Activated T-helper 17 cell treated with anti-CD3 and anti-CD28 coated beads, Interleukin-2, amount 50 U/mL, for 72 hours (primary cell): ENCODE measurements around the gene FGF12. TPM values are rescaled to one million over a fixed set of nuclear protein-coding genes. Genes with fewer than 3 reads are reported as not detected.

Experiments used
- ATAC-seq: fragments of 150-1000 bp; cut with Tn5 transposase; replicated peaks from 2 replicates; pipeline ENCODE4 v1.10.0; 2021; ENCODE audit warnings: mild to moderate bottlenecking, moderate library complexity
- H3K27ac Mint-ChIP-seq: one replicate; pipeline ENCODE4 v1.8.0; 2022; ENCODE audit warnings: mixed read lengths
- H3K27me3 Mint-ChIP-seq: one replicate; pipeline ENCODE4 v1.8.0; 2022; ENCODE audit warnings: mixed read lengths
- H3K36me3 Mint-ChIP-seq: one replicate; pipeline ENCODE4 v1.8.0; 2022; ENCODE audit warnings: low read depth, mild to moderate bottlenecking, mixed read lengths
- H3K4me1 Mint-ChIP-seq: one replicate; pipeline ENCODE4 v1.8.0; 2022; ENCODE audit warnings: mixed read lengths
- H3K4me3 Mint-ChIP-seq: one replicate; pipeline ENCODE4 v1.8.0; 2022; ENCODE audit warnings: mild to moderate bottlenecking, mixed read lengths
- H3K9me3 Mint-ChIP-seq: one replicate; pipeline ENCODE4 v1.8.0; 2022; ENCODE audit warnings: mixed read lengths
- total RNA-seq, 2 donors: library from RNA; stranded (reverse); gene quantifications; one replicate each; pipeline ENCODE4 v1.2.3, GENCODE V29; 2022

FGF12 gene
- total RNA-seq, 2 donors from 2014 or later: 0.37 TPM; not detected in 1

GRCh38 chr3:192259661-192260060 lies 467.7 kb downstream of the FGF12 start:
- Mint-ChIP-seq H3K36me3 (no peaks in the 10 kb centered on the region), H3K27ac (no peak overlapping the region), H3K27me3 (no peaks in the 10 kb centered on the region), H3K4me1 (no peaks in the 10 kb centered on the region), H3K4me3 (no peak overlapping the region), H3K9me3 (no peaks in the 10 kb centered on the region)
- ATAC-seq: no peak

- no peak for ATAC-seq
- Mint-ChIP-seq H3K4me1 (no peaks in the 10 kb centered on the region), H3K27me3 (no peaks in the 10 kb centered on the region), H3K27ac (no peak overlapping the region), H3K4me3 (no peak overlapping the region), H3K36me3 (no peaks in the 10 kb centered on the region), H3K9me3 (no peaks in the 10 kb centered on the region)
These were observed 468.6 kb downstream of the FGF12 start for GRCh38 chr3:192258721-192259120.

DNA sequence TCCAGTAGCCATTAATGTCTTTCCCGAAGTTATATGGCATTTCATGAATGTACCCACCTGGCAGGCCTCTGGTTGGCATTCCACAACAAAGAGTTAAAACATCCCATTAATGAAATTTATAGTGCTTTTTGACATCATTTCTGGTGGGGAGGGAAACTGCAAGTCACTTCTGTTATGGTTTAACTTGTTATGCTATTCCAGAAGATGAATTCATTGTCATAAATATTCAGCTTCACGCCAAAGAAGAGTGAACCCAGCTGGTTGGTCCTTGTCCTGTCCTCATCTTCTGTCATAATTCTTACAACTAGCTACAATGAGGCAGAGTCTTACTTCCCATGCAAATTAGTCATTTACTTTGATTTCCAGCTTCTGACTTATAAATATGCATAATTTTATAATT lies 471.5 kb downstream of the FGF12 start:
- H3K27me3 Mint-ChIP-seq: no peaks in the 10 kb centered on the region
- H3K36me3 Mint-ChIP-seq: no peaks in the 10 kb centered on the region
- no peaks in the 10 kb centered on the region for H3K4me1 Mint-ChIP-seq
- no peak overlapping the region for H3K4me3 Mint-ChIP-seq
- no peak overlapping the region for H3K27ac Mint-ChIP-seq
- ATAC-seq: no peak
- H3K9me3 Mint-ChIP-seq: no peaks in the 10 kb centered on the region

GRCh38 chr3:192253138-192253887 lies 474.0 kb downstream of the FGF12 start:
- Mint-ChIP-seq H3K9me3 (no peaks in the 10 kb centered on the region), H3K4me3 (no peak overlapping the region), H3K27ac (no peak overlapping the region), H3K4me1 (no peaks in the 10 kb centered on the region), H3K27me3 (no peaks in the 10 kb centered on the region), H3K36me3 (no peaks in the 10 kb centered on the region)
- no peak for ATAC-seq

DNA sequence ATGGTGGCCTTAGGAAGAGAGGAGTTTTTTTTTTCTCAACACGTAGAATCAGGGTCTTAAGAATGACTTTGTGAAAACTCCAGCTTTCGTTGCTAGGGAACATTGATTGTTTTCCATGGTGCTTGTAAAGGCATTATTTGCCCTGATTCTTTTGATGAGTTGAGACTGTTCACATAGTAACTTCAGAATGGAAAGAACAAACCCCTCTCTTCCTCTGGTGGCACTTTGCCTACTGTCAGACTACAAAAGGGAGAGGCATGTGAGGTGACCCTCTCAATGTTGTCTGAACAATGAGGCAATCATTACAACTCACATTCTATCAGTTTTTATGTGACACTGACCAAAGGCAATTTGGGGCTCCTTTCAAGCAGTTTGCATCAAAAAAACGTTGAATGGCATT lies 477.8 kb downstream of the FGF12 start:
- no peaks in the 10 kb centered on the region for H3K36me3 Mint-ChIP-seq
- no peaks in the 10 kb centered on the region for H3K27me3 Mint-ChIP-seq
- no peak overlapping the region for H3K4me3 Mint-ChIP-seq
- H3K9me3 Mint-ChIP-seq: no peaks in the 10 kb centered on the region
- H3K27ac Mint-ChIP-seq: no peak overlapping the region
- H3K4me1 Mint-ChIP-seq: no peaks in the 10 kb centered on the region
- ATAC-seq: no peak

- Mint-ChIP-seq H3K36me3 (no peaks in the 10 kb centered on the region), H3K27me3 (no peaks in the 10 kb centered on the region), H3K4me1 (no peaks in the 10 kb centered on the region), H3K9me3 (no peaks in the 10 kb centered on the region), H3K27ac (no peak overlapping the region), H3K4me3 (no peak overlapping the region)
- no peak for ATAC-seq
These were observed 480.3 kb downstream of the FGF12 start for GRCh38 chr3:192246847-192247559.

DNA sequence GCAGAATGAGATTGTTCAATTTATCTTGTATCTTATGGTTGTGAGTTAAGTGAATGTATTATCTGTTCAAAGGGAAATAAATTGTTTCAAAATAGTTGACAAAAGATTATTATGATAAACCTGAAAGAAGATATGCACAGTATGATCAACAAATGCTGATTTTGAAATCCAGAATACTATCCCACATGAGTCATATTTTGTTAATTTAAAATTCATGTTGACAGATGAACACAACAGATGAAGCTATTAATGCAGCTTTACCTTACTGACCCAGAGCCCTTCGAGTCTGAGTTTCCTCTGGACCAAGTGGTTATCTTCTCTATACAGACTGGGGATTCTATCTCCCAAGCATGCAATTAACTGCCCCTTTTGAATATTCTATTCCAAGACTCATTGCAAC lies 482.8 kb downstream of the FGF12 start:
- Mint-ChIP-seq H3K9me3 (no peaks in the 10 kb centered on the region), H3K36me3 (no peaks in the 10 kb centered on the region), H3K4me1 (no peaks in the 10 kb centered on the region), H3K27ac (no peak overlapping the region), H3K4me3 (no peak overlapping the region), H3K27me3 (no peaks in the 10 kb centered on the region)
- ATAC-seq: no peak

DNA sequence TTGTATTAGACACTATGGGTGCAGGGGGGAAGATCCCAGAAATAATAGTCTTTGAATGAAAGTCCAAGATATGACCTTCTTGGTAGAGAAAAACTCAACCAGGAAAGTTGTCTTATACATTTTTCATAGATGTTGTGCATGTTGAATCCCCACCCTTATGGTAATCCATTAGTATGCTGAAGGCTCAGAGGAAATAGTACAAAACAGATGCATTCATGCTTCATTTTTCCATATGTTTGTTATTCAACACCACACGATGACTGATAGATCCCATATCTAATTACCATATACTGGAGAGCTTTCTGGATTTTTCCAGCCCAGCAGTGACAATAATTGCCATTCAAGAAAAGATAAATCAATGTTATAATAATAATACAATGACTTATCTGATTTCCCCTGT lies 487.4 kb downstream of the FGF12 start:
- Mint-ChIP-seq H3K9me3 (no peaks in the 10 kb centered on the region), H3K36me3 (no peaks in the 10 kb centered on the region), H3K4me1 (no peaks in the 10 kb centered on the region), H3K27ac (no peak overlapping the region), H3K27me3 (no peaks in the 10 kb centered on the region), H3K4me3 (no peak overlapping the region)
- no peak for ATAC-seq

DNA sequence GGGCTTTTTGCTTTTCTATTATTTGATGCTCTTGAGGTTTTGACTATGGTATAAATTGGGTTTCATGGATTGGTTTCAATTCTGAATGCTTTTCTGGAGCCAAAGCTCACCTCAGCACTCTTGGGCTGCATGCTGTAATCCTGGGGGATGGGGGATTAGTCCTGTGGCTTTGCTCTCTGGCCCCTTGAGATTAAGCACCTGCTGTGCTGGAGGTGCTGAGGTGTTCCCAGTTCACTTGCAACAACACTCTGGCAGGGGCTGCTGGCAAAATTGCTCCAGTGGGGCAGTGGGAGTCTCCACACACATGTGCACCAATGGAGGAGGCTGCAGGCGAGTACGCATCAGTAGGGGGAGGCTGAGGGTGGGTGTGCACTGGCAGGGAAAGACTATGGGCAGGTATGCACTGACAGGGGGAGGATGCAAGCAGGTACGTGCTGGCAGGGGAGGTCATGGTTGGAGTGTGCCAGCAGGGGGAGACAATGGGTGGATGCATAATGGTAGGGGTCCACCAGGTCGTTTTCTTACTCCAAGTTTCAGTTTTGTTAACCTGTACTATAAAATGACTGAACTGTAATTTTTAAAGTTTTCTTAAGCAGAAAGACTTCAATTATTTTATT lies 489.2 kb downstream of the FGF12 start:
- Mint-ChIP-seq H3K4me3 (no peak overlapping the region), H3K4me1 (no peaks in the 10 kb centered on the region), H3K27ac (no peak overlapping the region), H3K9me3 (peaks cover 4% of the 10 kb centered on the region), H3K36me3 (no peaks in the 10 kb centered on the region), H3K27me3 (no peaks in the 10 kb centered on the region)
- no peak for ATAC-seq

- no peak for ATAC-seq
- H3K9me3 Mint-ChIP-seq: peaks cover 7% of the 10 kb centered on the region
- H3K4me1 Mint-ChIP-seq: no peaks in the 10 kb centered on the region
- H3K4me3 Mint-ChIP-seq: no peak overlapping the region
- H3K36me3 Mint-ChIP-seq: no peaks in the 10 kb centered on the region
- H3K27ac Mint-ChIP-seq: no peak overlapping the region
- H3K27me3 Mint-ChIP-seq: no peaks in the 10 kb centered on the region
These were observed 497.5 kb downstream of the FGF12 start for GRCh38 chr3:192229866-192230265.

DNA sequence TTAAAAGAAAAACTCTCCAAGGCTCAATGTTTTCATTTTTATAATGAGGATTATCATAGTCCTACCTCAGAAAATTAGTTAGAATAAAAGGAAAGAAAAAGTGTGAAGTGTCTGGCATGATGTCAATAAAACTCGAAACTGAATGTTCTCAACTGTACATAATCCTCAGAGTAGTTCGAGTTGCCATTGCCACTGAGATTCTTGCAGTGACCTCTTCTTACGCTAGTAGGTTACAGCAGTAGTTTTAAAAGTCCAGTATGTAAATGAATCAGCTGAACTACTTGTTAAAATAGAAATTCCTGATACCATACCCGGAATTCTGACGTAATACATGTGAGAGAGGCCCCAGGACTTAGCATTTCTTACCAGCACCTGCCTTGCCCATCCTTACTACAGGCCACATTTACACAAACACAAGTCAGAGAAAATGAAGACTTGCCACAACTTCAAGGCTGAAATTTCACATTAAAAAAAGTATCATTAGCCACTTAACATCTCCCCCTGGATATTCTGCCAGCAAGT lies 502.6 kb downstream of the FGF12 start:
- Mint-ChIP-seq H3K4me1 (no peaks in the 10 kb centered on the region), H3K27me3 (no peaks in the 10 kb centered on the region), H3K9me3 (peaks cover 3% of the 10 kb centered on the region), H3K27ac (no peak overlapping the region), H3K4me3 (no peak overlapping the region), H3K36me3 (no peaks in the 10 kb centered on the region)
- no peak for ATAC-seq

DNA sequence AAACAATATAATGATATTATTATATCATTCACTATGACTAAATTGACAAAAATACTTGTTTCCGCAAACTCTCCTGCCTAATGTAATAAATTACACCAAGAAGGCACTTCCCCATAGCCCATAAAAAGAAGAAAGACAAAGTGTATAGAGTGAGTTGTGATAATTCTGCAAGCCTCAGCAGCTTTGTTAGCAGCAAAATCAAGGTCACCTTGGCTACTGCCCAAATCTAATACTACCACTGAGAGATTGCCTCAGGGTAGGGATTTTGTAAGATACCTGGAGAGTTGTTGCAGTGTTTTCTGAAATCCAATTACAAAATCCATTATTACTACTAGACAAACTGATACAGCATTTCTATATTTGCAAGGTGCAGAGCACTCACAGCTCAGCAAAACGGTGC lies 503.5 kb downstream of the FGF12 start:
- no peaks in the 10 kb centered on the region for H3K27me3 Mint-ChIP-seq
- peaks cover 3% of the 10 kb centered on the region for H3K9me3 Mint-ChIP-seq
- no peaks in the 10 kb centered on the region for H3K4me1 Mint-ChIP-seq
- no peaks in the 10 kb centered on the region for H3K36me3 Mint-ChIP-seq
- H3K4me3 Mint-ChIP-seq: no peak overlapping the region
- H3K27ac Mint-ChIP-seq: no peak overlapping the region
- no peak for ATAC-seq

DNA sequence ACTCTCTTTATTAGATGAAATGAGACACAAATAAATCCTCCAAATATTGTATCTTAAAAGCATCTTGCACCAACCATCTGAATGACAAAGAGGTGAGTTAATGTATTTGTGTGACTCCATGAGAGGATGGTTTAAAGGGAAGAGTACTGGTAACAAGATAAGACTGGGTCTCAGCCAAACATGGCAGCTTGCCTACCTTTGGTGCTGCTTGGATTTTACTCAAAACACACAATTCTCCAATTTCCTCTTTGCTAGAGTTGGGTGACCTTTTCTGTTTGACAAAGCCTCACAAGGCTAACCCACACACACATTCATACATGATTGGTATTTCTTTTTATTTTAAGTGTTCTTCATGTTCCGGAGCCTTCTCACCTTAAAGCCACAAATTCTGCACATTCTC lies 506.4 kb downstream of the FGF12 start:
- H3K27me3 Mint-ChIP-seq: no peaks in the 10 kb centered on the region
- no peaks in the 10 kb centered on the region for H3K4me1 Mint-ChIP-seq
- H3K27ac Mint-ChIP-seq: no peak overlapping the region
- no peaks in the 10 kb centered on the region for H3K36me3 Mint-ChIP-seq
- H3K4me3 Mint-ChIP-seq: no peak overlapping the region
- ATAC-seq: no peak
- peaks cover 7% of the 10 kb centered on the region for H3K9me3 Mint-ChIP-seq

DNA sequence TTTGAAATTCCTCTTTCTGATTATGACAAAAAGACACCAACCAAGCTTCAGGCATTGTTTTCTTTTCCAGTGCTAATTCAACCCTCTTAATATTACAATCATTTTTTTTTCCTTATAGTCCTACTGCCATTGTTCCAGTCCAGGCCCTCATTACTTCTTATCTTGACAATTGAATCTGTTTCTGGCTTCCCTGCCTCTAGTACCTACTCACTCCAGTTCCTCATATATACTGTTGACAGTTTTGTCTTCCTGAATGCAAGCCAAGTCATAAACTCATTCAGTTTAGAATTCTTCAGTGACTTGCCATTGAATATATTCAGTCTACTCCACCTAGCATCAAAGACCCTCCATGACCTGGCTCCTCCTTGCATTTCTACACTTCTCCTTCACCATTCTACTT lies 507.4 kb downstream of the FGF12 start:
- Mint-ChIP-seq H3K4me3 (no peak overlapping the region), H3K36me3 (no peaks in the 10 kb centered on the region), H3K27ac (no peak overlapping the region), H3K4me1 (no peaks in the 10 kb centered on the region), H3K9me3 (peaks cover 7% of the 10 kb centered on the region), H3K27me3 (no peaks in the 10 kb centered on the region)
- no peak for ATAC-seq

GRCh38 chr3:192216067-192216466 lies 511.3 kb downstream of the FGF12 start:
- peaks cover 1% of the 10 kb centered on the region for H3K27me3 Mint-ChIP-seq
- H3K36me3 Mint-ChIP-seq: no peaks in the 10 kb centered on the region
- H3K27ac Mint-ChIP-seq: no peak overlapping the region
- ATAC-seq: no peak
- peaks cover 5% of the 10 kb centered on the region for H3K9me3 Mint-ChIP-seq
- H3K4me1 Mint-ChIP-seq: no peaks in the 10 kb centered on the region
- no peak overlapping the region for H3K4me3 Mint-ChIP-seq
